Measurements from ENCODE around the gene MYO1B.

Gene MYO1B

DNA sequence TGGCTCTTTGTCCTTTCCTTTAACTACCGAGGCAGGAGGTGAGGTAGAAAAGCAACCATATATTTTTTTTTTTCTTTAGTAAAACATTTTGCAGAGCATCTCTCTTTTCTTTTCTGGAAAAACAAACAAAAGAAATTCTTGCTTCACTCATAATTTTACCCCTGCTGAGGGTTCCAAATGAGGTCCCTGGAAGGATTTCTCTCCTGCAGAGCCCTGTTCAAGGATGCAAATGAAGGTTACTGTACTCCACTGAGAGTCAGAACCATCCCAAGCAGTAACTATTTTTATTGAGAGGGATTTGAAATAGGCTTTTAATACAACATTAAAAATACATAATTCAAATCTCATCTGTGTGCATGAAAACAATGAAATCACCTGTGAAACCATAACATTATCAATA is 19.5 kb upstream of the MYO1B start:
- H3K9me2 ChIP-seq (ENCODE audit: low read depth, low read length): no peaks in the 10 kb centered on the region
- no peak overlapping the region for H3K4me3 ChIP-seq (ENCODE audit: low read depth, low read length, poor library complexity, severe bottlenecking)
- no peaks in the 10 kb centered on the region for H3K4me1 ChIP-seq (ENCODE audit: insufficient read depth, low read length, severe bottlenecking)
- no peak overlapping the region for H3K9ac ChIP-seq (ENCODE audit: low read length)
- no peaks in the 10 kb centered on the region for H4K20me1 ChIP-seq (ENCODE audit: insufficient read depth, low read length)
- H3K36me3 ChIP-seq (ENCODE audit: insufficient read depth, low read length): no peaks in the 10 kb centered on the region
- no peak overlapping the region for H3K27ac ChIP-seq (ENCODE audit: low read depth, low read length, poor library complexity, severe bottlenecking)
- H3K4me2 ChIP-seq (ENCODE audit: low read length): no peak overlapping the region
- H3K9me3 ChIP-seq (ENCODE audit: low read length): no peaks in the 10 kb centered on the region
- H2AFZ ChIP-seq (ENCODE audit: low read length): no peak overlapping the region
- H3K79me2 ChIP-seq (ENCODE audit: insufficient read depth, low read length): no peaks in the 10 kb centered on the region
- TF ChIP-seq, protein P1, sequence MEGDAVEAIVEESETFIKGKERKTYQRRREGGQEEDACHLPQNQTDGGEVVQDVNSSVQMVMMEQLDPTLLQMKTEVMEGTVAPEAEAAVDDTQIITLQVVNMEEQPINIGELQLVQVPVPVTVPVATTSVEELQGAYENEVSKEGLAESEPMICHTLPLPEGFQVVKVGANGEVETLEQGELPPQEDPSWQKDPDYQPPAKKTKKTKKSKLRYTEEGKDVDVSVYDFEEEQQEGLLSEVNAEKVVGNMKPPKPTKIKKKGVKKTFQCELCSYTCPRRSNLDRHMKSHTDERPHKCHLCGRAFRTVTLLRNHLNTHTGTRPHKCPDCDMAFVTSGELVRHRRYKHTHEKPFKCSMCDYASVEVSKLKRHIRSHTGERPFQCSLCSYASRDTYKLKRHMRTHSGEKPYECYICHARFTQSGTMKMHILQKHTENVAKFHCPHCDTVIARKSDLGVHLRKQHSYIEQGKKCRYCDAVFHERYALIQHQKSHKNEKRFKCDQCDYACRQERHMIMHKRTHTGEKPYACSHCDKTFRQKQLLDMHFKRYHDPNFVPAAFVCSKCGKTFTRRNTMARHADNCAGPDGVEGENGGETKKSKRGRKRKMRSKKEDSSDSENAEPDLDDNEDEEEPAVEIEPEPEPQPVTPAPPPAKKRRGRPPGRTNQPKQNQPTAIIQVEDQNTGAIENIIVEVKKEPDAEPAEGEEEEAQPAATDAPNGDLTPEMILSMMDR (IDR thresholded peaks at IDR 0.05; ENCODE audit: low read length): no peak
- TF ChIP-seq EZH2 (IDR thresholded peaks at IDR 0.05; ENCODE audit: borderline replicate concordance, low read length): no peak
- no peaks in the 10 kb centered on the region for H3K27me3 ChIP-seq (ENCODE audit: insufficient read depth, low read length)
- H3F3A ChIP-seq (ENCODE audit: insufficient read depth, low read length): no peaks in the 10 kb centered on the region

DNA sequence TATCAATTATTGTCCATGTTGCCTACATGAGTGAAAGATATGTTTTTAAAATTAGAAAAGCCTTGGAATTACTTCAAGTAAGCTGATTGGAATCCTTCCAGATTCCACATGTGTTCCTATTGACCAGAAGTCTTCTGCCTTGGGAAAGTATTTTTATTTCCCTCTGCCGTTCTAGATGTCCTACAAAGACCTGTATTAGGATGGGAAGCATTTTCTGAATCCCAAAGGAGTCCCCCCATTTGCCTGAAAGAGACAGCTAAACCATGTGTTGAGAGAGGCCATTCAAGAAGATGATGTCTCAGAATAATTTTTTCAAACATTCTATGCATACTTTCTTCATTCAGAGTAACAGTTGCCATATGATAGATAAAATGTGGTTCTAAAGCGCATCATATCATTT is 19.0 kb upstream of the MYO1B start:
- no peaks in the 10 kb centered on the region for H3K79me2 ChIP-seq (ENCODE audit: insufficient read depth, low read length)
- no peak overlapping the region for H3K4me2 ChIP-seq (ENCODE audit: low read length)
- no peak overlapping the region for H3K9ac ChIP-seq (ENCODE audit: low read length)
- no peaks in the 10 kb centered on the region for H3K36me3 ChIP-seq (ENCODE audit: insufficient read depth, low read length)
- no peaks in the 10 kb centered on the region for H3K27me3 ChIP-seq (ENCODE audit: insufficient read depth, low read length)
- no peak overlapping the region for H3K27ac ChIP-seq (ENCODE audit: low read depth, low read length, poor library complexity, severe bottlenecking)
- no peaks in the 10 kb centered on the region for H3K9me2 ChIP-seq (ENCODE audit: low read depth, low read length)
- no peaks in the 10 kb centered on the region for H4K20me1 ChIP-seq (ENCODE audit: insufficient read depth, low read length)
- no peaks in the 10 kb centered on the region for H3K4me1 ChIP-seq (ENCODE audit: insufficient read depth, low read length, severe bottlenecking)
- H3K4me3 ChIP-seq (ENCODE audit: low read depth, low read length, poor library complexity, severe bottlenecking): no peak overlapping the region
- no peaks in the 10 kb centered on the region for H3K9me3 ChIP-seq (ENCODE audit: low read length)
- no peaks in the 10 kb centered on the region for H3F3A ChIP-seq (ENCODE audit: insufficient read depth, low read length)
- H2AFZ ChIP-seq (ENCODE audit: low read length): no peak overlapping the region
- TF ChIP-seq, protein P1 (IDR thresholded peaks at IDR 0.05; ENCODE audit: low read length): no peak
- TF ChIP-seq EZH2 (IDR thresholded peaks at IDR 0.05; ENCODE audit: borderline replicate concordance, low read length): no peak

DNA sequence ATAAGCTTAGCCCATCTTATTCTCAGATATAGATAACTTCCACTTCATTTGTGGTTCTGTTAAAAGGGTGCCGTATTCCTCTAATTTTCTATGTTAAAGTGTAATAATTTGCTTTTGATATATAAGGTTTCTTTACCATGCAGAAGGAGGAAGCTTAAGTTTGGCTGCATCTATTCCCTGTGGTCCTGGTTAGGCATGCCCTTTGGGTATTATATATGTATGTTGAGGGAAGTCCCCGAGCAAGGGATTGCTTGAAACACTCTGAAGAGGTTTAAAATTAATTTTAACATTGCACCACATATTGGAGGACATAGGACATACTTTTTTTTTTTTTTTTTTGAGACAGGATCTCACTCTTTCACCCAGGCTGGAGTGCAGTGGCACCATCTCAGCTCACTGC is 16.9 kb upstream of the MYO1B start:
- H3F3A ChIP-seq (ENCODE audit: insufficient read depth, low read length): no peaks in the 10 kb centered on the region
- no peaks in the 10 kb centered on the region for H3K9me3 ChIP-seq (ENCODE audit: low read length)
- no peak overlapping the region for H3K27ac ChIP-seq (ENCODE audit: low read depth, low read length, poor library complexity, severe bottlenecking)
- H3K9me2 ChIP-seq (ENCODE audit: low read depth, low read length): no peaks in the 10 kb centered on the region
- no peak overlapping the region for H2AFZ ChIP-seq (ENCODE audit: low read length)
- H3K4me1 ChIP-seq (ENCODE audit: insufficient read depth, low read length, severe bottlenecking): no peaks in the 10 kb centered on the region
- no peak overlapping the region for H3K4me3 ChIP-seq (ENCODE audit: low read depth, low read length, poor library complexity, severe bottlenecking)
- TF ChIP-seq, protein P1 (IDR thresholded peaks at IDR 0.05; ENCODE audit: low read length): no peak
- TF ChIP-seq EZH2 (IDR thresholded peaks at IDR 0.05; ENCODE audit: borderline replicate concordance, low read length): no peak
- H3K79me2 ChIP-seq (ENCODE audit: insufficient read depth, low read length): no peaks in the 10 kb centered on the region
- no peaks in the 10 kb centered on the region for H3K36me3 ChIP-seq (ENCODE audit: insufficient read depth, low read length)
- no peaks in the 10 kb centered on the region for H3K27me3 ChIP-seq (ENCODE audit: insufficient read depth, low read length)
- no peaks in the 10 kb centered on the region for H4K20me1 ChIP-seq (ENCODE audit: insufficient read depth, low read length)
- H3K4me2 ChIP-seq (ENCODE audit: low read length): no peak overlapping the region
- no peak overlapping the region for H3K9ac ChIP-seq (ENCODE audit: low read length)
